Stimulated activated CD8-positive, alpha-beta memory T cell treated with anti-CD3 and anti-CD28 coated beads, Interleukin-7, amount 100 ng/mL, for 48 hours (primary cell): ENCODE data around the gene ZPR1.
"Not testable (repeated sequence)": the region's sequence is repeated elsewhere in the genome, so short reads cannot be mapped to it uniquely, and the experiment has no call there.

Experiments
- DNase-seq, 2 donors: peaks; one replicate each; pipeline ENCODE4 v3.0.0-alpha.2; 2020; ENCODE audit warnings: low read depth in 1 of 2; ENCODE audit errors: extremely low read depth in 1 of 2

Gene ZPR1

GRCh38 chr11:116762132-116762531 lies 25.7 kb downstream of the ZPR1 start:
- no peak for DNase-seq

DNA sequence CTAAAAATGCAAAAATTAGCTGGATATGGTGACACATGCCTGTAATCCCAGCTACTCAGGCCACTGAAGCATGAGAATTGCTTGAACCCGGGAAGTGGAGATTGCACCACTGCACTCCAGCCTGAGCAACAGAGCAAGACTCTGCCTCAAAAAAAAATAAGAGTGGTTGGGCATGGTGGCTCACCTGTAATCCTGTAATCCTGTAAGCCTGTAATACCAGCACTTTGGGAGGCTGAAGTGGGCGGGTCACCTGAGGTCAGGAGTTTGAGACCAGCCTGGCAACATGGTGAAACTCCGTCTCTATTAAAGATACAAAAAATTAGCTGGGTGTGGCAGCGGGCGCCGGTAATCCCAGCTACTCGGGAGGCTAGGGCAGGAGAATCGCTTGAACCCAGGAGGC lies 31.8 kb downstream of the ZPR1 start:
- DNase-seq = not testable (repeated sequence)

DNA sequence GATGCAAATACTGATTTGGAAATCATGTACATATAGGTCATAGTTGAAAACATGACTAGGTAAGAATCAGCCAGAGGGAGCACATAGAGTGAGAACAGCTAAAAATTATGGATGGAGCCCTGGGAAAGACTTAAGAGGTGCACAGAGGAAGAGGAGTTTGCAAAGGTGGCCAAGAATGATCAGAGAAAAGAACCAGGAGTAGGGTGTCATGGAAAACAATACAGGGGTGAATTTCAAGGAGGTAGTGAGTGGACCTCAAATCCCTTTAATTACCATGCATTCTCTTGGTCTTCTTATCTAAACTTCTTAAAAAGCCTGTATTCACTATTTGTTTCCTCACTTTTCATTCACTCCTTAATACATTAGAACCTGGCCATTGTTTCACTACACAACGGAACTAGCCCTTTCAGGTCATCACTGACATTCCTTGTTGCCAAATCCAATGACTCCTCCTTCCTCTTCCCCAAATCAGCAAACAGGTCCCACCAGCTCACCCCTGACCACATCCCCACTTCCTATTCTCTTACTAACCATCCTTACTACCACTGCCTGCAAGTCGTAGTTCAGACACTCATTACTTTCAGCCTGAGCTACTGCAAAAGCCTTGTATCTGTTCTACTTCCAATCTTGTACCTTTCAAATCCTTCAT lies 37.6 kb downstream of the ZPR1 start:
- DNase-seq = no peak

GRCh38 chr11:116742104-116742503 lies 45.7 kb downstream of the ZPR1 start:
- no peak for DNase-seq

DNA sequence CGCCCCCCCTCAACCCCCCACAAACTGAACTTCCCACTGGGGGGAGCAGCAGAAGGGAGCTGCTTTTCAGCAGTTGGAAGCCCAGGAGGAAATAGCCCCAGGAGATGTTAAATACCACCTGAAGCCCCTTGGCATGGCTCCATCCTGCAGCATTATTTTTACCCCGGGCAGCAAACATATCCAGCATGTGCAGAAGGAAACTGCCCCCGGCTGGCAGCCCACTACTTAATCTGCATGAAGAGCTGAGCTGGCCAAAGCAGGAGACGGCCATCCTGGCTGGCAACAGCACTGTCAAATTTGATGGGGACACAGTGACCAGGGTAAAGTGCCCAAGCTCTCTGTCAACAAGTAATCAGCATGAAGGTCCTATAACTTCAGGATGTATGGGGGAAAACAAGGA lies 47.1 kb downstream of the ZPR1 start:
- no peak for DNase-seq

DNA sequence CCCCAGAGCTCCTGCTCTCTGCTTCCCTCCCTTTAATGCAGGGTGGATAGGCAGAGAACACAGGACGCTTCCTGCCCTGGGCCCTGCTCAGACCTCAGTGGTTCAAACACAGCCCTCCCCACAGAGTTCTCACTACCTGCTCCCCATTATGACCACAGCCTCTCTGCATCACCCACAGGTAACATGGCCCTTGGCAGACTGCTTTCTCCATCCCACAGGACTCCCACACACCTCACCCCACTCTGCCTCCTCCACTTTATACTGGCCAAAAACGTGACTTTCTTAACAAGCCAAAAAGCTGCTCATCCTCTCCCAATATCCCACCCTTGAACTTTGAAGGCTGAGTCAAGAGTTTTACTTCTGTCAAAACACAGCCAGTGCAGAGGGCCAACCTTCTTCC lies 48.8 kb downstream of the ZPR1 start:
- no peak for DNase-seq

GRCh38 chr11:116736763-116737162 lies 51.1 kb downstream of the ZPR1 start:
- DNase-seq = no peak

DNA sequence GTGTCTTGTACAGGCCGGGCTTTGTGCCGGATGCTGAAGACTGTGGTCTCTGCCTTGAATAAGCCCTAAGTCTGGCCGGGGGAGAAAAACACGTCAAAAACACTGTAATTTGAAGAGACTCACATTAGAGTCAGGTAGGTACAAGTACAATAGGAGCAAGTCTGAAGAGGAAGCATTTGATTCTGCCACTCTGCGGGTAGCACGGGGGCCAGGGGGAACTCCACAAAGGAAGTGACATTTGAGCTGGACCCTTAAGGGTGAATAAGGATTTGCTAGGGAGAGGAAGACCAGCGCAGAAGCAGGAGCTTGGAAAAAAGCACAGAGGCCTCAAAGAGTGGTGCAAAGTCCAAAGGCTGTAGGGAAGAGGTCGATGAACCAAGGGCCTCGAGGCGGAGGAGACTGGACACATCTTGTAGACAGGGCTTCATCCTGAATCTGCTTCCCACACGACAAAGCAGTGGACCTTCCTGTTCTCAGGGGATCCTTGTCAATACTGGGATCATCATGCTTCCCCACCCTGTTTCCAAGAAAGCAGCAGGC lies 53.8 kb downstream of the ZPR1 start:
- no peak for DNase-seq

GRCh38 chr11:116733043-116733755 lies 54.6 kb downstream of the ZPR1 start:
- DNase-seq = no peak

GRCh38 chr11:116732271-116733042 lies 55.4 kb downstream of the ZPR1 start:
- peak; percentile 21 to 34 for DNase-seq

DNA sequence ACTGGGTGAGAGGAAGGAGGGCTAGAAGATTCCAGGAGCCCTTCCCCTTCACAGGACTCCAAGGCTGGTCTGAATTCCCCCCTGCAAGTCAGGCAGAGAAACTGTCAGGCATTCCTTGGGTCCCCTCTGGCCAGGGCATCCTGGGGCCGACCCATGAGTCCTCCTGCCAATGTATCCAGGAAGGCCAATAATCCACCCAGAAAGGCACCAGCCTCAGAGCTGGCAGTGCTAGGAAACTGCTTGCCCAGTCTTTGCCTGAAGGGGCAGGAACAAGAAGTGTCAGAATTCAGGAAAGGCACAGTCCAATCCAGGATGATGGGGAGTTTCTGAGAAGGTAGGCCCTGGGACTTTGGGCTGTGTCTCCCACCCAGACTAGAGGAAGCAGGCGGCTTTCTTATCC lies 56.0 kb downstream of the ZPR1 start:
- DNase-seq = no peak

DNA sequence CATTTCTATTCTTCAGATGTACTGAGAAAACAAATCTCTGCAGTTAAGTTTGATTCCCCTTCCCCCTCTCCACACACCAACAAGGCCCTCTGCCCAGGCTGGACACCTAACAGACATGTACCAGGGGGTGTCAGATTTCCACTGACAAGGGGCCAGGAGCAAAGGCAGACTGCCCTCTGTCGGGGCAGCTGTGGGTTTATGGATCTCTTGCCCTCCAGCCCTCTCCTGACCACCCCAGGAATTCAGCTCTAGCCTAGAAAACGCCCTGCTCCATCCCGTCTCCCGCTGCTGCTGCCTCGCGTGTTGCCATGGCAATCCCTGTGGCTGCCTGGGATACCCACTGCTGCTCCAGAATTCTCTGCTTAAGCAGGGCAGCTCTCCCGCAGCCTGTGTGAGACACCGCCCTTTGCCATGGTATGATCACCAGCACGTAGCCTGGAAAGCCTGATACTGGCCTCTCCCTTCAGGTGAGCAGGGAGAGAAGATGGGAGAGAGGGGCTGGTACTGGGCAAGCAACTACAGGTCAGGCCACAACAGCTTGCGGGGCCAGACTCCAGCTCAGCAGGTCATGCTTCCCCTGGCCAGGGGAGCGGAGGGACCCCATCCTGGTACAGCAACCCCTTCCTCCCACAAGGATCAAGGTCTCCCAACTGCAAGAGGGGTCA lies 56.6 kb downstream of the ZPR1 start:
- no peak for DNase-seq

DNA sequence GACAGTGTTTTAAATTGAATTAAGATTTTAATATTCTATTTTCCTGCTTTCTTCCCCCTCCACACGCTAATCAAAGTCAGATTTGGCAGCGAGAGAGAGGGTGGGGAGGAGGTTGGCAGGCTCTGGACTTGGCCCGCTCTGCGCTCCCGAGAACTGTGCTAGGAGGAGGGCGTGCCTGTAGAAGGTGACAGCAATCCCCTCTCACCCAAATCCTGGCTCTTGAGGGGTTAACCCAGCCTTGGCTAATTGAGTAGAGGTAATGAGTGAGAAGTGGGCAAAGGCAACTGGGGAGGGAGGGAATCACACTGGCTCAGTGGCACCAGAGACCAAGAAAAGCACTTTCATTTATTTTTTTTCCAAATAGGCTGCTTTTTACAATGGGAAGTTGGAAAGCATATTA lies 57.2 kb downstream of the ZPR1 start:
- no peak for DNase-seq

- DNase-seq = no peak
Observed at GRCh38 chr11:116730241-116730561, 57.6 kb downstream of the ZPR1 start.

- DNase-seq = no peak
Observed at GRCh38 chr11:116729501-116730240, 58.2 kb downstream of the ZPR1 start.

DNA sequence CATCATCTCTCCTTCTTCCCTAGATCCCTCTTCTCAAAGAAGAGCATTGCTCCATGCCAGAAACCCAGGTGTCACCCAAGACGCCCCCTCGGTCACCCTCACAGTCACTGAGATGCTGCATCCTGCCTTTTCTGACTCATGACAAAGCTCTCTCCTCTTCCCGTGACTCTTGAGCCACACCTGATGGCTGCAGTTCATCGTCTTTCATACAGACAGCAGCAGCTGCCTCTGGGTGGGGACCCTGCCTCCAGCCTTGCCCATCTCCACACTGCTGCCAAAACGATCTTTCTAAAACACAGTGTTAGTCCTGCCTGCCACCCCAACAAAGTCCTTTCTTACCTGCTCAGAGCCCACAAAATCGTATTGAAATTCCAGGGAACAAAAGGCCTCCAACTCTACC lies 59.8 kb downstream of the ZPR1 start:
- no peak for DNase-seq

DNA sequence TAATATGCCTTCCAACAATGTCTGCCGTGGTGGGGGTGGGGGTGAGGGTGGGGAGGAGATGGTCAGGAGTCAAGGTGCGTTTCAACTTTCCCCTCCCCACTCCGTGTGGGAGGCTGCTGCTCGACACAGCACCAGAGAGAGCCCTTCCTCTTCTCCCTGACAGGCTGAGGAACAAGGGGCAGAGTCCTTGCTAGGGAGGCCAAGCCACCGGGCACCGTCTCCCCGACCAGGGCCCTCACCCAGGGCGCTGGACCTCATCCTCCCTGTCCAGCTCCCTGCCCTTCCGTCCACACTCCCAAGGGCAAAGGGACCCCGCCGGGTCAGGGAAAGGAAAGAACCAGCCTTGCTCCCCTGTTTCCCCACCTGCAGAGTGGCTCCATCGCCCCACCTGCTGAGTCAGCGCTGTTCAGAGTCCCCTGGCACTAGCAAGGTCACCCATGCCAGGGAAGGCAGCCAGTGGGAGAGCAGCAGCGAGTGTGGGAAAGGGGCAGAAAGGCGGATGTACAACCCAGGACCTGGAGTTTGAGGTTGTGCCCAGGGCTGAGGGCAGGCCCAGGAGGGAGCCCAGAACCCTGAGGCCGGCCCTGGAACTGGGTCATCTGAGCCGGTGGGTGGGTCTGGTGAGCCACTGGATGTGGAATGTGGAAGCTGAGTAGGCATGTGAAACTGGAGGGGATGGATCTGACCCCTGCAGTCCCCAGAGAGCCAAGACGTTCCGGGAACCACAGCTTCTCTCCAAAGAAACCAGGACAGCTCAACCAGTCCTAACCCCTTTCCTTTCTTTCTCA lies 62.2 kb downstream of the ZPR1 start:
- DNase-seq = no peak

GRCh38 chr11:116724813-116725212 lies 63.0 kb downstream of the ZPR1 start:
- DNase-seq = no peak
